ENCODE measurements around the gene CLDN1.

CLDN1 gene

GRCh38 chr3:190336516-190337189 is 14.4 kb upstream of the CLDN1 start:
- Histone ChIP-seq H3K9me3 (ENCODE audit: control insufficient read depth, low read length) (no peaks in the 10 kb centered on the region), H3K4me1 (ENCODE audit: control insufficient read depth, insufficient read depth, low read length, poor library complexity, severe bottlenecking) (no peaks in the 10 kb centered on the region), H3K27ac (ENCODE audit: insufficient read depth, low read length, poor library complexity, severe bottlenecking) (no peak overlapping the region), H3K27me3 (replicated peaks; ENCODE audit: control insufficient read depth, insufficient read depth, low read length, poor library complexity, severe bottlenecking) (no peaks in the 10 kb centered on the region), H3K4me3 (ENCODE audit: insufficient read depth, low read depth, low read length, poor library complexity, severe bottlenecking) (no peak overlapping the region), H3K36me3 (ENCODE audit: control insufficient read depth, insufficient read depth, low read length) (no peaks in the 10 kb centered on the region)
- DNase-seq = no peak

- no peaks in the 10 kb centered on the region for H3K27me3 ChIP-seq (replicated peaks; ENCODE audit: control insufficient read depth, insufficient read depth, low read length, poor library complexity, severe bottlenecking)
- DNase-seq = no peak
- no peaks in the 10 kb centered on the region for H3K36me3 ChIP-seq (ENCODE audit: control insufficient read depth, insufficient read depth, low read length)
- H3K4me3 ChIP-seq (ENCODE audit: insufficient read depth, low read depth, low read length, poor library complexity, severe bottlenecking) = no peak overlapping the region
- H3K9me3 ChIP-seq (ENCODE audit: control insufficient read depth, low read length) = no peaks in the 10 kb centered on the region
- no peaks in the 10 kb centered on the region for H3K4me1 ChIP-seq (ENCODE audit: control insufficient read depth, insufficient read depth, low read length, poor library complexity, severe bottlenecking)
- H3K27ac ChIP-seq (ENCODE audit: insufficient read depth, low read length, poor library complexity, severe bottlenecking) = no peak overlapping the region
These were observed 11.7 kb upstream of the CLDN1 start for GRCh38 chr3:190333961-190334360.

- Histone ChIP-seq H3K4me1 (ENCODE audit: control insufficient read depth, insufficient read depth, low read length, poor library complexity, severe bottlenecking) (no peaks in the 10 kb centered on the region), H3K27me3 (replicated peaks; ENCODE audit: control insufficient read depth, insufficient read depth, low read length, poor library complexity, severe bottlenecking) (no peaks in the 10 kb centered on the region)
- DNase-seq = no peak
These were observed 8.9 kb upstream of the CLDN1 start for GRCh38 chr3:190330936-190331734.

GRCh38 chr3:190326930-190327329 is 4.7 kb upstream of the CLDN1 start:
- peaks cover 5% of the 10 kb centered on the region for H3K27me3 ChIP-seq (replicated peaks; ENCODE audit: control insufficient read depth, insufficient read depth, low read length, poor library complexity, severe bottlenecking)
- DNase-seq = no peak
- H3K4me3 ChIP-seq (ENCODE audit: insufficient read depth, low read depth, low read length, poor library complexity, severe bottlenecking) = no peak overlapping the region
- peaks cover 2% of the 10 kb centered on the region for H3K4me1 ChIP-seq (ENCODE audit: control insufficient read depth, insufficient read depth, low read length, poor library complexity, severe bottlenecking)
- H3K36me3 ChIP-seq (ENCODE audit: control insufficient read depth, insufficient read depth, low read length) = no peaks in the 10 kb centered on the region
- no peak overlapping the region for H3K27ac ChIP-seq (ENCODE audit: insufficient read depth, low read length, poor library complexity, severe bottlenecking)
- no peaks in the 10 kb centered on the region for H3K9me3 ChIP-seq (ENCODE audit: control insufficient read depth, low read length)

More at GRCh38 chr3:190330936-190331734, 8.9 kb upstream of the CLDN1 start:
- Histone ChIP-seq H3K27ac (ENCODE audit: insufficient read depth, low read length, poor library complexity, severe bottlenecking) (no peak overlapping the region), H3K4me3 (ENCODE audit: insufficient read depth, low read depth, low read length, poor library complexity, severe bottlenecking) (no peak overlapping the region), H3K9me3 (ENCODE audit: control insufficient read depth, low read length) (no peaks in the 10 kb centered on the region), H3K36me3 (ENCODE audit: control insufficient read depth, insufficient read depth, low read length) (no peaks in the 10 kb centered on the region)

- Histone ChIP-seq H3K27me3 (replicated peaks; ENCODE audit: control insufficient read depth, insufficient read depth, low read length, poor library complexity, severe bottlenecking) (peaks cover 5% of the 10 kb centered on the region), H3K4me1 (ENCODE audit: control insufficient read depth, insufficient read depth, low read length, poor library complexity, severe bottlenecking) (peaks cover 5% of the 10 kb centered on the region), H3K4me3 (ENCODE audit: insufficient read depth, low read depth, low read length, poor library complexity, severe bottlenecking) (no peak overlapping the region), H3K9me3 (ENCODE audit: control insufficient read depth, low read length) (no peaks in the 10 kb centered on the region), H3K36me3 (ENCODE audit: control insufficient read depth, insufficient read depth, low read length) (no peaks in the 10 kb centered on the region), H3K27ac (ENCODE audit: insufficient read depth, low read length, poor library complexity, severe bottlenecking) (no peak overlapping the region)
- DNase-seq = no peak
These were observed 4.1 kb upstream of the CLDN1 start for GRCh38 chr3:190326361-190326760.

GRCh38 chr3:190325923-190326322 is 3.7 kb upstream of the CLDN1 start:
- DNase-seq = no peak
- Histone ChIP-seq H3K9me3 (ENCODE audit: control insufficient read depth, low read length) (no peaks in the 10 kb centered on the region), H3K36me3 (ENCODE audit: control insufficient read depth, insufficient read depth, low read length) (no peaks in the 10 kb centered on the region), H3K27ac (ENCODE audit: insufficient read depth, low read length, poor library complexity, severe bottlenecking) (no peak overlapping the region), H3K4me3 (ENCODE audit: insufficient read depth, low read depth, low read length, poor library complexity, severe bottlenecking) (no peak overlapping the region), H3K27me3 (replicated peaks; ENCODE audit: control insufficient read depth, insufficient read depth, low read length, poor library complexity, severe bottlenecking) (peaks cover 5% of the 10 kb centered on the region), H3K4me1 (ENCODE audit: control insufficient read depth, insufficient read depth, low read length, poor library complexity, severe bottlenecking) (peaks cover 5% of the 10 kb centered on the region)

GRCh38 chr3:190323246-190323626 is 990 bp upstream of the CLDN1 start:
- Histone ChIP-seq H3K27me3 (replicated peaks; ENCODE audit: control insufficient read depth, insufficient read depth, low read length, poor library complexity, severe bottlenecking) (peaks cover 5% of the 10 kb centered on the region), H3K9me3 (ENCODE audit: control insufficient read depth, low read length) (no peaks in the 10 kb centered on the region), H3K4me3 (ENCODE audit: insufficient read depth, low read depth, low read length, poor library complexity, severe bottlenecking) (no peak overlapping the region), H3K36me3 (ENCODE audit: control insufficient read depth, insufficient read depth, low read length) (no peaks in the 10 kb centered on the region), H3K4me1 (ENCODE audit: control insufficient read depth, insufficient read depth, low read length, poor library complexity, severe bottlenecking) (peaks cover 5% of the 10 kb centered on the region), H3K27ac (ENCODE audit: insufficient read depth, low read length, poor library complexity, severe bottlenecking) (no peak overlapping the region)
- DNase-seq = no peak

GRCh38 chr3:190322604-190323245 is 479 bp upstream of the CLDN1 start:
- H3K36me3 ChIP-seq (ENCODE audit: control insufficient read depth, insufficient read depth, low read length) = no peaks in the 10 kb centered on the region
- H3K27me3 ChIP-seq (replicated peaks; ENCODE audit: control insufficient read depth, insufficient read depth, low read length, poor library complexity, severe bottlenecking) = peaks cover 5% of the 10 kb centered on the region
- DNase-seq = no peak
- H3K9me3 ChIP-seq (ENCODE audit: control insufficient read depth, low read length) = no peaks in the 10 kb centered on the region
- H3K4me3 ChIP-seq (ENCODE audit: insufficient read depth, low read depth, low read length, poor library complexity, severe bottlenecking) = peak overlapping the region; percentile 39
- H3K27ac ChIP-seq (ENCODE audit: insufficient read depth, low read length, poor library complexity, severe bottlenecking) = no peak overlapping the region
- H3K4me1 ChIP-seq (ENCODE audit: control insufficient read depth, insufficient read depth, low read length, poor library complexity, severe bottlenecking) = peaks cover 5% of the 10 kb centered on the region

- Histone ChIP-seq H3K4me1 (ENCODE audit: control insufficient read depth, insufficient read depth, low read length, poor library complexity, severe bottlenecking) (peaks cover 5% of the 10 kb centered on the region), H3K27ac (ENCODE audit: insufficient read depth, low read length, poor library complexity, severe bottlenecking) (no peak overlapping the region), H3K36me3 (ENCODE audit: control insufficient read depth, insufficient read depth, low read length) (no peaks in the 10 kb centered on the region), H3K4me3 (ENCODE audit: insufficient read depth, low read depth, low read length, poor library complexity, severe bottlenecking) (no peak overlapping the region), H3K9me3 (ENCODE audit: control insufficient read depth, low read length) (no peaks in the 10 kb centered on the region), H3K27me3 (replicated peaks; ENCODE audit: control insufficient read depth, insufficient read depth, low read length, poor library complexity, severe bottlenecking) (peaks cover 7% of the 10 kb centered on the region)
- no peak for DNase-seq
These were observed 1.5 kb downstream of the CLDN1 start for GRCh38 chr3:190320594-190321362.
